Natural killer cell (primary cell): ENCODE results near the gene FGFR2. TPM values are rescaled to one million over a fixed set of nuclear protein-coding genes. Genes with fewer than 3 reads are reported as not detected.

Experiments
- ATAC-seq, 3 donors: fragments of 150-1000 bp in 2 of 3; fragments of 200-7000 bp in 1 of 3; cut with Tn5 transposase; 1 replicate in 1 of 3; 2 replicates in 2 of 3; pipeline ENCODE4 v1.10.0; 2021; ENCODE audit warnings: mild to moderate bottlenecking in 2 of 3, moderate library complexity in 2 of 3
- DNase-seq, 2 donors: peaks; one replicate each; pipeline versions ENCODE4 v3.0.0 to v3.0.0-alpha.2; 2013 to 2021; ENCODE audit warnings: mixed read lengths in 1 of 2
- H3K27ac ChIP-seq: one replicate; pipeline ENCODE4 v1.5.1; 2013; ENCODE audit warnings: mild to moderate bottlenecking, low read length
- H3K27me3 ChIP-seq: one replicate; pipeline ENCODE4 v1.6.1; 2013; ENCODE audit warnings: low read length; ENCODE audit not compliant: control insufficient read depth, insufficient read depth
- H3K36me3 ChIP-seq: one replicate; pipeline ENCODE4 v1.6.1; 2013; ENCODE audit warnings: low read length; ENCODE audit not compliant: control insufficient read depth, insufficient read depth
- H3K4me1 ChIP-seq: one replicate; pipeline ENCODE4 v1.6.1; 2013; ENCODE audit warnings: low read length; ENCODE audit not compliant: control insufficient read depth, insufficient read depth
- H3K4me3 ChIP-seq: one replicate; pipeline ENCODE4 v1.5.1; 2013; ENCODE audit warnings: low read length
- H3K9me3 ChIP-seq: one replicate; pipeline ENCODE4 v1.6.1; 2013; ENCODE audit warnings: low read length; ENCODE audit not compliant: control insufficient read depth, insufficient read depth
- H3K27ac Mint-ChIP-seq, 2 donors: one replicate each; pipeline ENCODE4 v1.8.0; 2022; ENCODE audit warnings: mild to moderate bottlenecking in 2 of 2, mixed read lengths in 2 of 2, moderate library complexity in 1 of 2
- H3K27me3 Mint-ChIP-seq, 2 donors: one replicate each; pipeline ENCODE4 v1.8.0; 2022; ENCODE audit warnings: low read depth in 2 of 2, mixed read lengths in 2 of 2
- H3K36me3 Mint-ChIP-seq: one replicate; pipeline ENCODE4 v1.8.0; 2022; ENCODE audit warnings: mixed read lengths
- H3K4me1 Mint-ChIP-seq, 2 donors: one replicate each; pipeline ENCODE4 v1.8.0; 2022; ENCODE audit warnings: mixed read lengths in 2 of 2
- H3K4me3 Mint-ChIP-seq: one replicate; pipeline ENCODE4 v1.8.0; 2022; ENCODE audit warnings: mild to moderate bottlenecking, moderate library complexity, mixed read lengths
- H3K9me3 Mint-ChIP-seq, 2 donors: one replicate each; pipeline ENCODE4 v1.8.0; 2022; ENCODE audit warnings: mixed read lengths in 2 of 2
- CTCF ChIP-seq: fragments of 200-600 bp; IDR thresholded peaks from one replicate; pipeline ENCODE4 v1.8.0; 2022; ENCODE audit warnings: antibody characterized with exemption
- WGBS: methylation state at CpG from one replicate; pipeline ENCODE4 v1.1.7; 2013; ENCODE audit warnings: missing lambda C conversion rate; ENCODE audit not compliant: insufficient coverage; 5-methylcytosine and 5-hydroxymethylcytosine counted together
- intact Hi-C: fragments of 100-400 bp; cut with micrococcal nuclease; formaldehyde crosslinking; loops from one replicate; pipeline ENCODE4 v1.14.2; 2022
- total RNA-seq, 4 donors: library from RNA; stranded (reverse); fragments of 120-200 nt in 1 of 4; gene quantifications; one replicate each; pipeline versions ENCODE4 v1.2.3 to v1.2.4, GENCODE V29; 2013 to 2022

Gene FGFR2
- total RNA-seq, 3 donors from 2014 or later (not counting 1 experiment from before 2014, with no cell fraction given) = 0.72 to 5.6 TPM; not detected in 1

- 93% methylated on average over 14 of the region's 14 CpGs for WGBS
- Histone ChIP-seq H3K9me3 (no peaks in the 10 kb centered on the region), H3K4me1 (no peaks in the 10 kb centered on the region), H3K27me3 (no peaks in the 10 kb centered on the region), H3K36me3 (no peaks in the 10 kb centered on the region), H3K27ac (no peak overlapping the region), H3K4me3 (no peak overlapping the region)
- no peaks in the 10 kb centered on the region for H3K4me1 Mint-ChIP-seq
- ATAC-seq (no peak), DNase-seq (no peak)
- H3K9me3 Mint-ChIP-seq = no peaks in the 10 kb centered on the region
- H3K36me3 Mint-ChIP-seq = no peaks in the 10 kb centered on the region
- no peak overlapping the region for H3K27ac Mint-ChIP-seq
- H3K27me3 Mint-ChIP-seq = peaks cover 0 to 5% of the 10 kb centered on the region in 2 donors
- H3K4me3 Mint-ChIP-seq = no peak overlapping the region
- TF ChIP-seq CTCF = no peak
- intact Hi-C loops = no loop called here
These were observed 23.6 kb downstream of the FGFR2 start for GRCh38 chr10:121574519-121575166.

- Histone ChIP-seq H3K36me3 (no peaks in the 10 kb centered on the region), H3K4me1 (no peaks in the 10 kb centered on the region), H3K4me3 (no peak overlapping the region), H3K27me3 (no peaks in the 10 kb centered on the region), H3K9me3 (no peaks in the 10 kb centered on the region), H3K27ac (no peak overlapping the region)
- ATAC-seq (no peak), DNase-seq (no peak)
- no peak overlapping the region for H3K27ac Mint-ChIP-seq
- WGBS = 85% methylated on average over 8 of the region's 8 CpGs
- H3K4me1 Mint-ChIP-seq = no peaks in the 10 kb centered on the region
- intact Hi-C loops = no loop called here
- no peak overlapping the region for H3K4me3 Mint-ChIP-seq
- H3K27me3 Mint-ChIP-seq = peaks cover 0 to 5% of the 10 kb centered on the region in 2 donors
- H3K36me3 Mint-ChIP-seq = no peaks in the 10 kb centered on the region
- no peaks in the 10 kb centered on the region for H3K9me3 Mint-ChIP-seq
- TF ChIP-seq CTCF = no peak
These were observed 24.7 kb downstream of the FGFR2 start for GRCh38 chr10:121573538-121573941.

GRCh38 chr10:121572859-121573537 lies 25.2 kb downstream of the FGFR2 start:
- ATAC-seq (no peak), DNase-seq (no peak)
- no peaks in the 10 kb centered on the region for H3K36me3 ChIP-seq
- H3K9me3 Mint-ChIP-seq = no peaks in the 10 kb centered on the region
- no peaks in the 10 kb centered on the region for H3K4me1 Mint-ChIP-seq
- H3K27me3 Mint-ChIP-seq = peaks cover 0 to 1% of the 10 kb centered on the region in 2 donors
- H3K36me3 Mint-ChIP-seq = no peaks in the 10 kb centered on the region
- H3K4me3 Mint-ChIP-seq = no peak overlapping the region
- no peak for TF ChIP-seq CTCF
- intact Hi-C loops = no loop called here
- H3K4me1 ChIP-seq = no peaks in the 10 kb centered on the region
- H3K9me3 ChIP-seq = no peaks in the 10 kb centered on the region
- H3K27ac Mint-ChIP-seq = no peak overlapping the region
- H3K27ac ChIP-seq = no peak overlapping the region
- 80% methylated on average over 13 of the region's 14 CpGs for WGBS
- no peak overlapping the region for H3K4me3 ChIP-seq
- H3K27me3 ChIP-seq = no peaks in the 10 kb centered on the region
